Hepatocyte (in vitro differentiated cells): Measurements from ENCODE around the gene TBC1D8. TPM values are rescaled to one million over a fixed set of nuclear protein-coding genes. Genes with fewer than 3 reads are reported as not detected.
A peak's percentile ranks its signal among the peaks of the same experiment; 100 is the strongest.

ENCODE experiments used
- DNase-seq: peaks from one replicate; pipeline ENCODE4 v3.0.0-alpha.2; 2016; ENCODE audit warnings: low spot score
- H2AFZ ChIP-seq: fragments of 200-600 bp; sonication (generic); 2 replicates; pipeline ENCODE4 v1.6.0; 2016; ENCODE audit warnings: antibody characterized with exemption, mild to moderate bottlenecking
- H3K27ac ChIP-seq: fragments of 200-600 bp; sonication (generic); 2 replicates; pipeline ENCODE4 v1.5.1; 2016; ENCODE audit warnings: mild to moderate bottlenecking
- H3K27me3 ChIP-seq: fragments of 200-600 bp; sonication (generic); 2 replicates; pipeline ENCODE4 v1.6.1; 2016
- H3K36me3 ChIP-seq: fragments of 200-600 bp; sonication (generic); replicated peaks from 2 replicates; pipeline ENCODE4 v1.5.1; 2016; ENCODE audit warnings: low read depth; ENCODE audit not compliant: insufficient read depth
- H3K4me1 ChIP-seq: fragments of 200-600 bp; sonication (generic); 2 replicates; pipeline ENCODE4 v1.5.1; 2016; ENCODE audit warnings: mild to moderate bottlenecking, moderate library complexity; ENCODE audit not compliant: insufficient read depth
- H3K4me2 ChIP-seq: fragments of 200-600 bp; sonication (generic); 2 replicates; pipeline ENCODE4 v1.6.0; 2016
- H3K4me3 ChIP-seq: fragments of 200-600 bp; sonication (generic); 2 replicates; pipeline ENCODE4 v1.5.1; 2016; ENCODE audit warnings: mild to moderate bottlenecking
- H3K79me2 ChIP-seq: fragments of 200-600 bp; sonication (generic); 2 replicates; pipeline ENCODE4 v1.6.0; 2017; ENCODE audit warnings: mild to moderate bottlenecking
- H3K9me2 ChIP-seq: fragments of 200-600 bp; sonication (generic); replicated peaks from 2 replicates; pipeline ENCODE4 v1.6.0; 2017; ENCODE audit warnings: mild to moderate bottlenecking; ENCODE audit not compliant: insufficient read depth
- H3K9me3 ChIP-seq: fragments of 200-600 bp; sonication (generic); 2 replicates; pipeline ENCODE4 v1.5.1; 2016; ENCODE audit warnings: low read depth, mild to moderate bottlenecking
- H4K20me1 ChIP-seq: fragments of 200-600 bp; sonication (generic); 2 replicates; pipeline ENCODE4 v1.6.0; 2016; ENCODE audit warnings: mild to moderate bottlenecking; ENCODE audit not compliant: insufficient read depth, poor library complexity, severe bottlenecking
- CTCF ChIP-seq: fragments of 200-600 bp; sonication (generic); IDR thresholded peaks from 2 replicates; pipeline ENCODE4 v1.5.1; 2016; ENCODE audit warnings: antibody characterized with exemption, mild to moderate bottlenecking; ENCODE audit not compliant: poor library complexity
- EZH2 ChIP-seq: fragments of 200-600 bp; sonication (generic); IDR thresholded peaks from 2 replicates; pipeline ENCODE4 v1.6.1; 2016; ENCODE audit warnings: antibody characterized with exemption, mild to moderate bottlenecking, borderline replicate concordance
- EZH2phosphoT487 ChIP-seq: fragments of 200-600 bp; sonication (generic); IDR thresholded peaks from one replicate; pipeline ENCODE4 v1.6.1; 2018; ENCODE audit warnings: antibody characterized with exemption, mild to moderate bottlenecking, low read depth, moderate library complexity; ENCODE audit not compliant: unreplicated experiment, severe bottlenecking
- WGBS: methylation state at CpG from one replicate; pipeline ENCODE4 v1.1.6; 2016; ENCODE audit warnings: low lambda C conversion rate; ENCODE audit errors: missing lambda C conversion rate; 5-methylcytosine and 5-hydroxymethylcytosine counted together
- polyA plus RNA-seq: library from polyadenylated mRNA; unstranded; fragments of >200 nt; fragmentation: Nextera tagmentation; extraction: Ambion mirVana; gene quantifications from 2 replicates; pipeline ENCODE4 v1.2.1, GENCODE V29; 2016
- total RNA-seq: library from RNA; depleted of rRNA; stranded (reverse); fragments of >200 nt; gene quantifications from 2 replicates; pipeline ENCODE4 v1.2.3, GENCODE V29; 2014

Gene TBC1D8
- total and polyA plus RNA-seq, 2 experiments from 2014 or later, result 10.1 to 15.8 TPM

- Histone ChIP-seq H3K27me3 (no peaks in the 10 kb centered on the region), H3K4me1 (peaks cover 41% of the 10 kb centered on the region), H3K27ac (peak overlapping the region; percentile 93), H3K36me3 (no peaks in the 10 kb centered on the region), H4K20me1 (no peaks in the 10 kb centered on the region), H3K79me2 (peaks cover 54% of the 10 kb centered on the region), H3K9me3 (no peaks in the 10 kb centered on the region), H3K9me2 (no peaks in the 10 kb centered on the region), H3K4me3 (no peak overlapping the region), H2AFZ (no peak overlapping the region), H3K4me2 (peak overlapping the region; percentile 53)
- no peak for DNase-seq
- TF ChIP-seq EZH2phosphoT487, result no peak
- TF ChIP-seq CTCF, result no peak
- TF ChIP-seq EZH2, result no peak
- 72% methylated on average over 5 of the region's 5 CpGs for WGBS
Observed at GRCh38 chr2:101123795-101124471, 27.2 kb downstream of the TBC1D8 start.

GRCh38 chr2:101121174-101121573, 30.0 kb downstream of the TBC1D8 start:
- Histone ChIP-seq H3K4me3 (no peak overlapping the region), H3K79me2 (peaks cover 48% of the 10 kb centered on the region), H3K9me3 (no peaks in the 10 kb centered on the region), H3K9me2 (no peaks in the 10 kb centered on the region), H3K27ac (peak overlapping the region; percentile 79), H2AFZ (no peak overlapping the region), H3K36me3 (no peaks in the 10 kb centered on the region), H3K4me2 (no peak overlapping the region), H3K27me3 (no peaks in the 10 kb centered on the region), H3K4me1 (peaks cover 41% of the 10 kb centered on the region), H4K20me1 (no peaks in the 10 kb centered on the region)
- DNase-seq, result peak; percentile 57
- TF ChIP-seq CTCF, result no peak
- TF ChIP-seq EZH2, result no peak
- TF ChIP-seq EZH2phosphoT487, result no peak
- 72% methylated on average over 7 of the region's 7 CpGs for WGBS

- peaks cover 35% of the 10 kb centered on the region for H3K4me1 ChIP-seq
- H3K27me3 ChIP-seq, result no peaks in the 10 kb centered on the region
- no peaks in the 10 kb centered on the region for H3K9me3 ChIP-seq
- peak overlapping the region; percentile 79 for H3K27ac ChIP-seq
- WGBS, result 63% methylated on average over 11 of the region's 11 CpGs
- H3K36me3 ChIP-seq, result no peaks in the 10 kb centered on the region
- DNase-seq, result peak; percentile 83
- no peak overlapping the region for H2AFZ ChIP-seq
- H4K20me1 ChIP-seq, result no peaks in the 10 kb centered on the region
- H3K4me3 ChIP-seq, result no peak overlapping the region
- H3K79me2 ChIP-seq, result peaks cover 51% of the 10 kb centered on the region
- no peaks in the 10 kb centered on the region for H3K9me2 ChIP-seq
- peak overlapping the region; percentile 3 for H3K4me2 ChIP-seq
- TF ChIP-seq CTCF (no peak), EZH2 (no peak), EZH2phosphoT487 (no peak)
Observed at GRCh38 chr2:101120124-101120996, 30.8 kb downstream of the TBC1D8 start.
